NCI-H2227 (cell line): Measurements from ENCODE around the gene PDE4B.
A peak's percentile ranks its signal among the peaks of the same experiment; 100 is the strongest.

Experiments
- DNase-seq: peaks from one replicate; lab custom pipeline; 2025; ENCODE audit not compliant: unreplicated experiment; lab: John Stamatoyannopoulos, UW

Gene PDE4B

DNA sequence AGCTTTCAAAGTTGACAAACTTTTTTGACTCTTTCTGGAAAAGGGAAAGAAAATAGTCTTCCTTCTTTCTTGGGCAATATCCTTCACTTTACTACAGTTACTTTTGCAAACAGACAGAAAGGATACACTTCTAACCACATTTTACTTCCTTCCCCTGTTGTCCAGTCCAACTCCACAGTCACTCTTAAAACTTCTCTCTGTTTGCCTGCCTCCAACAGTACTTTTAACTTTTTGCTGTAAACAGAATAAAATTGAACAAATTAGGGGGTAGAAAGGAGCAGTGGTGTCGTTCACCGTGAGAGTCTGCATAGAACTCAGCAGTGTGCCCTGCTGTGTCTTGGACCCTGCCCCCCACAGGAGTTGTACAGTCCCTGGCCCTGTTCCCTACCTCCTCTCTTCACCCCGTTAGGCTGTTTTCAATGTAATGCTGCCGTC, 580.5 kb downstream of the PDE4B start:
- DNase-seq: no peak

DNA sequence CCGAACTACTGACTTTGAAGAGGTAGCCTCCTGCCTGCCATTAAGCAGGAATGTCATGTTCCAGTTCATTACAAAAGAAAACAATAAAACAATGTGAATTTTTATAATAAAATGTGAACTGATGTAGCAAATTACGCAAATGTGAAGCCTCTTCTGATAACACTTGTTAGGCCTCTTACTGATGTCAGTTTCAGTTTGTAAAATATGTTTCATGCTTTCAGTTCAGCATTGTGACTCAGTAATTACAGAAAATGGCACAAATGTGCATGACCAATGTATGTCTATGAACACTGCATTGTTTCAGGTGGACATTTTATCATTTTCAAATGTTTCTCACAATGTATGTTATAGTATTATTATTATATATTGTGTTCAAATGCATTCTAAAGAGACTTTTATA, 581.5 kb downstream of the PDE4B start:
- DNase-seq: no peak

DNA sequence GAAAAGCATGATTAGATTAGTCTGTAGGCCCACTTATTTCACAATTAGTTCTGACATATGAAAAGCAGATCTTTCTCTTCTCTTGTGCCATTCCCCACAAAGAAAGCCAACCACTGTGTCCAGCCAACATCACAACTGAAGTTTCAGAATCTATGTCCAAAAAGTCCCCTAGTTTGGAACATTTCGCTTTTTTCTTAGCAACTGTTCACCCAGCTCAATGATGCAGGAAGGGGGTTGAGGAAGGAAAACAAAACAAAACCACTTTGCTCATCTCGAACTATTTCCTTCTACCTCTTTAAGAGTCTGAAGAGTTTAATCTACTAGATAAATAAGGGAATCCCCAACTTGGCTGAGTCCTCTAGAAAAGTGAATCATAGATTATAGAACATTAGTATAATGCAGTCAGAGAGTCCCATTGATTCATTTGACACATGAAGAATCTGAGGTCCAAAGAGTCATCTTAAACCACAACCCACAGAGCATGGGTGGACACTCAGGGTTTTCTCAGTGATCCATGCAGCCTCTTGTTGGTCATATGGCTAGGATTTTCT, 581.9 kb downstream of the PDE4B start:
- DNase-seq: no peak

DNA sequence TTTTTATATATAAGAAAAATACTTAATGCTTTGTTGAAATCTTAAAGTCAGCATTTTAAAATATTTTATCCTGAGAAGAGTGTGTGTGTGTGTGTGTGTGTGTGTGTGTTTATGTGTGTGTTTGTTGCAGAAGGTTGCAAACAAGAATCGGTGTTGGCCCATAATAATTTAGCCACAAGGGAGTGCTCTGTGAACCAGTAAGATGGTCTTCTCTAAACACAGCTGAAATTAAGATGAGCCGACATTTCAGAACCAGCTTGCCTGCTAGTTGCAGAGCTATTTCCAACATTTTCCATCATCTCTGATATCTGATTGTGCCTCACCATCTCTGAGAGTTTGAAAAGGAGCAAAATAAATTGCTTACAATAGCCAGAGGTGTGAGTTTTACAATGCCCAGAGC, 582.4 kb downstream of the PDE4B start:
- peak; percentile 7 for DNase-seq

DNA sequence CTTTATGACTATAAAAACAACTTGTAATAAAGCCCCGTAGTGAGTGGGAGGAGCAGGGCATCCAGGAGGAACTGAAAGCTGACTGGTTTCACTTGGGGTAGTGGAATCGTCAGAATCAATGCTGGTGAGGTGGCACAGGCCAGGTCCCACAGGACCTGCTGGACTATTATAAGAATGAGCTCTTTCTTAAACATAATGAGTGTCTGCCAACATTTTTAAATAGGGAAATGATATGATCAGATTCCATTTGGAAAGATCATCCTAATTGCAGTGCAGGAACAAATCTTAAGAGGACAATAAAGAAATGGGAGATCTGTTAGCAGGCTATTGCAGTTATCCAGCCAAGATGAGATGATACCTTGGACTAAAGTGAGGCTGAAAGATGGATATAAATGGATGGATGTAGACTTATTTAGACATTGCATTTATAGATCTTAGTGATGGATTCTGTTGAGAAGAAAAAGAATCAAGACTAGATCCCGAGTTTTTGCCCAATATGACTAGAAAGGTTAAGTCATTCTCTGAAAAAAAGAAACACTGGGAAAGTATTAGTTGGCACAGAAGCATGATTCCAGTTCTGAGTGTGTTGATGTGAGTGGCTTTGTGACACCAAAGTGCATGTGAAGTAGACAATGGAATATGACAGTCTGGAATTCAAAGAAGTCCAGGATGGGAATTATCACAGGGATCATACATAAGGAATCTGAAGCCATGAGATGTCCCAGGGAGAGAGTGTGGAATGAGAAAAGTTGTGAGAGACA, 587.9 kb downstream of the PDE4B start:
- no peak for DNase-seq

DNA sequence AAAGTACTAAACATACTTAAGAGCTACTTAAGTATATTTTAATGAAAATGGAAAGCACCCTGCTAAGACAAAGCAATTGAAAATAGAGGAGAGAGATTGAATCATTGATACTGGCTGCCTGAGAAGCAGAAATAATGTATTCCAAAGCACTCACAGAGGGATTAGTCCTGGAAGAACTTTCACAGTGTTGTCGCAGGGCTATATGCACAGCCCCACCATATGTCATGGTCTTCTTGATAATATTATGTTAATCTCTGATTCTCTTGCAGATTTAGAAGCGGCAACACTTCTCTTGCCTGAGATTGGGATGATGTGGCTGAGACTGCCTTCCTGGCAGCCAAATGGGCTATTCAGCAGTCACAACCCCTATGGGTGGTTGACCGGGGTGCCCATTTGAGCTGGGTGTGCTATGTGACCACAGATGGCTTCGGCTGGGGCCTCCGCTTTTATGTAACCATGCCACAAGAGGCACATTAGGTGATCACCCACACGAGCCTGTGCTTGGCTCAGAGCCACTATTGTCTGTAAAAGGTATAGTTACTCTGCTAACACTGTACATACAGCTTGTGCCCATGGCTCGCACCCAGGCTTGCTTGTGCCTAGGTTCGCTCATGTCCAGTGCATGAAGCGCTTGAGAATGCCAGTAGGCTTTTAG, 589.1 kb downstream of the PDE4B start:
- no peak for DNase-seq

DNA sequence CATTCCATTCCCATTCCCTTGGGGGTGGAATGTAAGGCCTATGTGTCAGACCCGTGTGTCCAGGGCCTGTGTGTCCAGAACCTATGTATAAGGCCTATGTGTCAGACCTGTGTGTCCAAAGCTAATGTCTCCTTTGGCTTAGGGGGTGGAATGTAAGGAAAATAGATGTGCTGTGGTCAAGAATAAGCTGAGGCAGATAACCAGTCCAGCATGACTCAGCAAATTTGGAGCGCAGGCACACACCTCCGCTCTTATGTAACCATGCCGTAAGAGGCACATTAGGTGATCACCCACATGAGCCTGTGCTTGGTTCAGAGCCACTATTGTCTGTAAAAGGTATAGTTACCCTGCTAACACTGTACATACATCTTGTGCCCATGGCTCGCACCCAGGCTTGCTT, 590.5 kb downstream of the PDE4B start:
- DNase-seq: no peak

DNA sequence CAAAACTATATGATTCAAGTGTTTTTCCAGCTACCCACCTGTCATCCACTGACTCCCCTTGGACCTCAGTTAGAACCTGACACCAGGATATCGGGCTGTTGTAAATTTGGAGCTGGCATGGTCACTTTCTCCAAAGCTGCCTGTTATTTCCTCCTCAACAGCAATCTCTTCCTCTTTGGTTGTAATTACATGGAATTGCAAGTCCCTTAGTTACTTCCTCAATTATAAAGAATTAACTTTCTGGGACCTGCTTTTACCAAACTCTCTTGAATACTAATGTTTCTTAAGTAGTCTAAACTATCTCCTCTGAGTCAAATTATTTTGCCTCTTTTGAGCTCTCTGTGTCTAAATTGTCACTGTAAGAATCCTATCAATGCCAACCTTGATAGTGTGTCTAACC, 590.9 kb downstream of the PDE4B start:
- no peak for DNase-seq

DNA sequence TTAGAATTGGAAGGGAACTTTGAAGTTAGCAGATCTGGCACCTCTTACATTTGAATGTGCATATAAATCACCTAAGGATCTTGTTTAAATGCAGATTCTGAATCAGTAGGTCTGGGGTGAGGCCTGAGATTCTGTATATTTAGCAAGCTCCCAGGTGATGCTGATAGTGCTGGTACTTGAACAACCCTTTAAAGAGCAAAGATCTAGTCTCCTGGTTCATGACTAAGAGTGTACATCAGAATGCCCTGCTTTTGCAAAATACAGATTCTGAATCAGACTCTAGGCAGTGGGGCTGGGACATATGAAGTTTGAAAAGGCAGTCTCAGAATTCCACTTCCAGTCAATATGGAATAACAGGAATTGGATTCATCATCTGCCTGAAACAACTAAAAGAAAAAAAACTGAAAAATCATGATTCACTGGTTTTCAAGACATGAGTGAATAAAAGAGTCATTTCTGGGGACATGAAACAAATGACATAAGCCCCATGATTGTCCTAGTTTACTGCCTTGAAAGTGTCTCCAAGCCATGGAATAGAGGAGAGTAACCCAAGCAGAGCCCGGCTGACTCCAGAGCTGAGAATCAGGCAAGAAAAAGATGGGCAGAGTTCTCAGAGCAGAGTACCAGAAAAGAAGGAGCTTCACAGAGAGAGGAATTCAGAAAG, 591.7 kb downstream of the PDE4B start:
- no peak for DNase-seq

DNA sequence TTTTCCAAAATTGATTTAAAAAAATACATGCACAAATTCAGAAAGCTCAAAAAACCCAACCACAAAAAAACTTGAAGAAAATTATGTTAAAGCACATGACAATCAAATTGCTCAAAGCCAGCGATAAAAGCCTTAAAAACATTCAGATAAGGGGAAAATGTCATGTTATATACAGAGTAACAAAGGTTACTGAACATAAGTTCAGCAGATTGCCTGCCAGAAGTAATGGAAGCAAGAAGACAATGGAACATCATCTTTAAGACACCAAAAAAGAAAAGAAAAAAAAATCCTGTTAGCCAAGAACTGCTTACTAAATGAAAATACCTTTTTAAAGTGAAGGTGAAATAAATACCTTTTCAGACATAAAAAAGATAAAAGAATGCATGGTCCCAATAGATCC, 594.0 kb downstream of the PDE4B start:
- no peak for DNase-seq

DNA sequence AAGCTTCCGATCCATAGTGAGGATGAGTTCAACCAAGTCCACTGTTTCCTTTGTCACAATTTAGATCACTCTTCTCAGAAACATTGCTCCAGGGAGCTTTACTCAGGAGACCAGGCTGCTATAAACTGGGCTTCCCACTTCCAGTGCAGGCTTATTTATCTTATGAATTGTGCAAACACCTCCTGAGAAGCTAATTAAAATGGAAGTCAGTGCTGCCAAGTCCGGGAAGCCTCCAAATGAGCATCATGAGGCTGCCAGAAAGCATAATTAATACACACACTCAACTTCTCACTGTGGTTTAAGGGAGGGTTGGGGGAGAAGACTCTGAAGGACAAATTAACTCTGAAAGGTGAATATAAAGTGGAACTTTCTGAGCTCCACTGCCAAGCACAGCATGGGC, 596.2 kb downstream of the PDE4B start:
- DNase-seq: no peak

DNA sequence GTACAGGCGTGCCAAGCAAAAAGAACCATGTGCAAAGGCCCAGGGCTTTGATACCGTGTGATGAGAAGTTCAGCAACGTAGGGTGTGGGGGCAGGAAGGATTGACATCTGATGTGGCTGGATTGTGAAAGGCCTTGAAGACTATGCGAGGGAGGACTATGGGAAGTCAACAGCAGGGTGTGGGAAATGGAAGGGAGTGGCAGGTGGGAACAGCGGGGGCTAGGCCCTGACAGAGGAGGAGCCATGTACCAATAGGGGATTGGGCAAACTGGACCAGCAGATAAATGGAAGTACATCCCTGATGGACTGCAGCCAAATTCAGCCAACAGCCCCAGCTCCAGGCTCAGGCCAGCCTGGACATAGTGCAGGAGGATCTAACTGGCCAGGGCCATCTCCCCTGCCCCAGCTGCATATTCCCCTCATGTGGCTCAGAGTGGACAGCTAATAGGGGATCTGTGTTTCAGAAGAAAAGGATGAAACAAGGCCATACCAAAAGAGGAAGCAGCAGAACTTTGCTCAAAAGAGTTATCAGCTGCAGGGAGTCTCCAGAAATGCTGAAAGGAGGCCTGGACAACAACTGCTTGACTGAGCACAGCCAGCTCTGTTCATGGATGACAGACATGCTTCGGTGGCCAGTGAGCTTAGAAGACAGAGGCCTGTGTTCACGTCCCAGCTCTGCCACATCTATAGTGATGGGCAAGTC, 601.0 kb downstream of the PDE4B start:
- DNase-seq: no peak

DNA sequence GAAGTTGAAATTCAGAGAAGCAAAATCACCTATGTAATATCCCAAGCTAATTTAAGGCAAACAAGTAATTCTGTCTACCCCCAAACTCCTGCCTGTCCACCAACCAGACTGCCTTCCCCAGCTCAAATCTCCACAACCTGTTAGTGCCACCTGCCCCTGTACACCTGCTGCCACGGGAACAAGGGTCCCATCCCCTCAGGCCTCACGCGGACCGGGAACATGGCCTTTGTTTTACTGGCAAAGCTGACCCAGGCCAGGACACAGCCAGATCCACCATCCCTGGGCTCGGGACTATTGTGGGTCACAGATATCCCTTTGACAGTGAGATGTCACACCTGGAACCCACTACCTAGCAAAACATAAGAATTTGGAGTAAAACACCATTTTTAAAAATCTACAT, 601.9 kb downstream of the PDE4B start:
- no peak for DNase-seq

DNA sequence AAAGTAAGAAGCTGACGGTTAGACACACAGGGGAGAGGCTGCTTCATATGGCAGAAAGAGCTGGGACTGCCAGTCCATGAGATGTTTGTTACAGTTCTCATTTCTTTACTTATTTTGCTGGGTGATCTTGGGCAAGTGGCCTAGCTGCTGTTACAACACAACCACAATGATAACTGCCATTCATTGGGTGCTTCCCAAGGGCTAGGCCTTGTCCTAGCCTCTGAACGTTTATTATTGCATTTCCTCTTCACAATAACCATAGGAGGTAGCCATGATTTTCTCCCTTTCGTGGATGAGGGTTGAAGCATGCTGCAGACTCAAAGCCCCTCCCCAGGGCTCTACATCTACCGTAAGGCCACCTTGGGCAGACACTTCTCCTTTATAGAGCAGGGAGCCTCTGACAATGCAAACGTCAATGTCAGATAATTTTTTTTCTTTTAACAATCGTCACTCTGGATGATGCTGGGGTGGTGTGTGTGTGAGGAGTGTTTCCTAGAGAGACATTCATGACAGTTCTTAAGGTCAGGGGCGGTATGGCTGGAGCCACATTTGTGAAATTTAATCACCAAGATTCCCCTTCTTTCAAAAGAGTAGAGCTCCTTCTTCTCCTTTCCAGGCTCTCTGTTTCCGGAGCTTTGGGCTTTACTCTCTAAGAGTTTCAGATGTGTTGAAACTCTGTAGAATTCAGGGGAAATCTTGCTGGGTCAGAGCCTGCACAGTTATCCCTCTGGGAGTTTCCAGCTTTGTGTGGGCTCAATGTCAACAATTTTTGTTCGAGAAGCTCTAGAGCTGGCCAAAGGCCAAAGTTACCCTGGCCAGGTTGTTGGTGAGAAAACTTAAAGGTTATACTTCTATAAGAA, 602.7 kb downstream of the PDE4B start:
- DNase-seq: no peak

DNA sequence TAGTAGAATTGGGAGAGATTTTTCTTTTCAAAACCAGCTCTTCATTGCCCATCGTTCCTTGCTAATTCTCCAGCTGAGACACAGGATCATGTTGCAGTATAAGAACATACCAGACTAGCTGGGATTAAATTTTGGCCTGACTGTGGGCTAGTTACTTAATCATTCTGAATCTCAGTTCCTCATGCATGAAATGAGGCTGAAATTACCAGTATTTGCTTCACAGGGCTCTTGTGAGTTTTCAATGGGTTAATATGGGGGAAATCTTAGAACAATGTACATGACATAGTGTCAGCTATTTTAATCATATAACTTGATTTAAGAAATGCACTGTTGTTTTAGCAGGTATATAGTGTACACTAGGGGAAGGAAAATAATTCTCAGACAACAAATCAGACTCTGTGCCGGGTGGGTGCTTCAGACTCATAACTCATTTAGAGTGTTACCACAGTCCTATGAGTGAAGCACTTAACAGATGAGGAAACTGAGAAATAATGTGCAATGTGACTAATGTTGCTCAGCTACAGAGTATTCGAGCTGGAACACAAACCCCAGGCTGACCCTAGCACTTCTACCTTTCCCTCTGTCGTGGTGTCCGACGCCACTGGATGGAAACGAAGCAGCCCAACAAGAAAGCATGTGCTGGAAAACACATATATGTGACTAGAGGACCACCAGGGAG, 603.7 kb downstream of the PDE4B start:
- no peak for DNase-seq

DNA sequence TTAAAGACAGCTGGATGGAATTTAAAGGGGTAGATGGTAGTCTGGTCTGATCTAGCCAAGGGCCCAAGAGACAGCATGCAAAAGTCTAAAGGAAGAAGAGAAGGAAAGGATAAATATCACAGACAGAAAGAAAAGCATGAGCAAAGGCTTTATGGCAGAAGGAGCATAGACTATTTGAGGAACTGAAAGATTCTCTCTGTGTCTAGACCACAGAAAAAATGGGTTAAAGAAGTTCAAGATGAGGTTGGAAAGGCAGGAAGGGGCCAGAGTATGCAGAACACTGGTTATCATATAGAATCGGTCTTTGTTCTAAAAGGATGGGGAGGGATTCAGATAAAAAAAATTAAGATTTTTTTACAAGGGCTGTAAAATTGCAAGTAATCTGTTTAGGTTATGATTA, 604.5 kb downstream of the PDE4B start:
- no peak for DNase-seq

DNA sequence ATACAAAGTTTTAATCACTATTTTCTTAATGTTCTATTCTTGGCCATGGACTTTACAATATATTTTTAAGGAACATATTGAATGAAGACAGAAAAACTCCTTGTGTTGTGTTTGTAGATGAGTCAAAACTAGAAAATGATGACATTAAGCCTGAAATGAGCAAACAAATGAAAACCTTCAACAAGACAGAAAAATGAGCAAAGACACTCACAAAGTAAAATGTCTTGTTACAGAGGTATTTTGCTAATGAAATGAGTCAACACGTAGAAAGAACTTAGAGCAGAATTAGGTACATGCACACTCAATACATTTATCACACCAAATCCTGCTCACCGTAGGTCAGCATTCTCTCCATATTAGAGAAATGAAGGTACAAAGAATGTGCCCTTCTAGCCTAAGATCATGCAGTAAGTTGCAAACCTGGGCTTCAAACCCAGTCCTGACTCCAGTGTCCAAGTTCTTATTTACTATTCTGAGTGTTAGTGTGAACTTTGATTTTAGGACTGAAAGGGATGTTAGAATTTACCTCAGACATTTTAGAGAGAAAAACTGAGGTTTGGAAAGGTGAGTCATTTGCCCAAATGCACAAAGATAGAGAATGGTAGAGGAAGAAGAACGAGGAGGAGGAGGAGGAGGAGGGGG, 607.3 kb downstream of the PDE4B start:
- DNase-seq: no peak

DNA sequence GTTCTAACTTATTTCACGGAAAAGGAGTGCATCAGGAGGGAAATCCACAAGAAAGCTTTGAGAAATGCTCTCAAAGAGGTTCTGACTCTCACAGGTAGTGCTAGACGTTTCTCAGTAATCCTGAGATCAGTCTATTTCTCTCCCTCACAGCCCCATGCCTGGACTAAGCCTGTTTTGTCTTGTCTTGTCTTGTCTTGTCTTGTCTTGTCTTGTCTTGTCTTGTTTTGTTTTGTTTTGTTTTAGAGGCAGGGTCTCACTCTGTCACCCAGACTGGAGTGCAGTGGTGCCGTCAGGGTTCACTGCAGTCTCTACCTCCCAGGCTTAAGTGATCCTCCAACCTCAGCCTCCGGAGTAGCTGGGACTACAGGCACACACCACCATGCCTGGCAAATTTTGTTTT, 608.0 kb downstream of the PDE4B start:
- no peak for DNase-seq

DNA sequence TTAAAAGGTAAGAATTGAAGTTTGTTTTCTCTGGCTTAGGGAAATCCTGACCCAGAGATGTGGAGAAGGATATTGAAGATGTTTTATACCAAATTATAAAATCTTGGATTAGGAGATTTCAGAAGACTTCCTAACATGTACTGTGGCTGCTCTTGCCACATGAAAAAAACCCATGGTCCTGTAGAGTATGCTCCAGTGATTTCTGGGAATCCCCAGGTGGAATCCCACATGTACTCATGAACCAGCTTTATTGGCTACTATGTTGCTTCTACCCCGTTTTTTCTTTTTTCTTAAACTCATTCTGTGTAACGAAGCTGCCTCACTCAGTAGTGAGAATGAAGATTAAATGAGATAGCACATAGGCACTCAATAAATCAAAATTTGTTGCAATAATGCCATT, 608.5 kb downstream of the PDE4B start:
- DNase-seq: no peak
